Measurements from ENCODE around the gene EFNA5.

GRCh38 chr5:107463731-107464130, 207.0 kb downstream of the EFNA5 start:
- no peak for TF ChIP-seq PATZ1 (CRISPR knock-in tag; IDR thresholded peaks at IDR 0.05; ENCODE audit: borderline replicate concordance)
- no peak for TF ChIP-seq ZFP30 (CRISPR knock-in tag; IDR thresholded peaks at IDR 0.05)
- TF ChIP-seq TCF4 (CRISPR knock-in tag; IDR thresholded peaks at IDR 0.05; ENCODE audit: borderline replicate concordance), result no peak
- no peak for TF ChIP-seq ISL1 (CRISPR knock-in tag; IDR thresholded peaks at IDR 0.05)
- TF ChIP-seq, protein P1, sequence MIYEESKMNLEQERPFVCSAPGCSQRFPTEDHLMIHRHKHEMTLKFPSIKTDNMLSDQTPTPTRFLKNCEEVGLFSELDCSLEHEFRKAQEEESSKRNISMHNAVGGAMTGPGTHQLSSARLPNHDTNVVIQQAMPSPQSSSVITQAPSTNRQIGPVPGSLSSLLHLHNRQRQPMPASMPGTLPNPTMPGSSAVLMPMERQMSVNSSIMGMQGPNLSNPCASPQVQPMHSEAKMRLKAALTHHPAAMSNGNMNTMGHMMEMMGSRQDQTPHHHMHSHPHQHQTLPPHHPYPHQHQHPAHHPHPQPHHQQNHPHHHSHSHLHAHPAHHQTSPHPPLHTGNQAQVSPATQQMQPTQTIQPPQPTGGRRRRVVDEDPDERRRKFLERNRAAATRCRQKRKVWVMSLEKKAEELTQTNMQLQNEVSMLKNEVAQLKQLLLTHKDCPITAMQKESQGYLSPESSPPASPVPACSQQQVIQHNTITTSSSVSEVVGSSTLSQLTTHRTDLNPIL (CRISPR knock-in tag; IDR thresholded peaks at IDR 0.05; ENCODE audit: low read depth), result no peak
- TF ChIP-seq, protein P2, sequence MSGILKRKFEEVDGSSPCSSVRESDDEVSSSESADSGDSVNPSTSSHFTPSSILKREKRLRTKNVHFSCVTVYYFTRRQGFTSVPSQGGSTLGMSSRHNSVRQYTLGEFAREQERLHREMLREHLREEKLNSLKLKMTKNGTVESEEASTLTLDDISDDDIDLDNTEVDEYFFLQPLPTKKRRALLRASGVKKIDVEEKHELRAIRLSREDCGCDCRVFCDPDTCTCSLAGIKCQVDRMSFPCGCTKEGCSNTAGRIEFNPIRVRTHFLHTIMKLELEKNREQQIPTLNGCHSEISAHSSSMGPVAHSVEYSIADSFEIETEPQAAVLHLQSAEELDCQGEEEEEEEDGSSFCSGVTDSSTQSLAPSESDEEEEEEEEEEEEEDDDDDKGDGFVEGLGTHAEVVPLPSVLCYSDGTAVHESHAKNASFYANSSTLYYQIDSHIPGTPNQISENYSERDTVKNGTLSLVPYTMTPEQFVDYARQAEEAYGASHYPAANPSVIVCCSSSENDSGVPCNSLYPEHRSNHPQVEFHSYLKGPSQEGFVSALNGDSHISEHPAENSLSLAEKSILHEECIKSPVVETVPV (CRISPR knock-in tag; IDR thresholded peaks at IDR 0.05), result no peak
- no peak for TF ChIP-seq ESRRG (CRISPR knock-in tag; IDR thresholded peaks at IDR 0.05)
- no peak for TF ChIP-seq SNAI2 (CRISPR knock-in tag; IDR thresholded peaks at IDR 0.05)
- TF ChIP-seq ZNF70 (CRISPR knock-in tag; IDR thresholded peaks at IDR 0.05), result no peak
- TF ChIP-seq PPARA (CRISPR knock-in tag; IDR thresholded peaks at IDR 0.05; ENCODE audit: borderline replicate concordance), result no peak
- TF ChIP-seq ZNF565 (CRISPR knock-in tag; conservative IDR thresholded peaks at IDR 0.05; ENCODE audit: low read depth), result no peak
- no peak for TF ChIP-seq TOX (CRISPR knock-in tag; IDR thresholded peaks at IDR 0.05; ENCODE audit: borderline replicate concordance)
